Activated CD8-positive, alpha-beta memory T cell treated with anti-CD3 and anti-CD28 coated beads, Interleukin-2, amount 50 U/mL, for 4 hours (primary cell): ENCODE results near the gene MAPK14.
A peak's percentile ranks its signal among the peaks of the same experiment; 100 is the strongest.
"Not testable (repeated sequence)": the region's sequence is repeated elsewhere in the genome, so short reads cannot be mapped to it uniquely, and the experiment has no call there.

Experiments used
- DNase-seq: peaks from one replicate; pipeline ENCODE4 v3.0.0-alpha.2; 2020

Gene MAPK14

DNA sequence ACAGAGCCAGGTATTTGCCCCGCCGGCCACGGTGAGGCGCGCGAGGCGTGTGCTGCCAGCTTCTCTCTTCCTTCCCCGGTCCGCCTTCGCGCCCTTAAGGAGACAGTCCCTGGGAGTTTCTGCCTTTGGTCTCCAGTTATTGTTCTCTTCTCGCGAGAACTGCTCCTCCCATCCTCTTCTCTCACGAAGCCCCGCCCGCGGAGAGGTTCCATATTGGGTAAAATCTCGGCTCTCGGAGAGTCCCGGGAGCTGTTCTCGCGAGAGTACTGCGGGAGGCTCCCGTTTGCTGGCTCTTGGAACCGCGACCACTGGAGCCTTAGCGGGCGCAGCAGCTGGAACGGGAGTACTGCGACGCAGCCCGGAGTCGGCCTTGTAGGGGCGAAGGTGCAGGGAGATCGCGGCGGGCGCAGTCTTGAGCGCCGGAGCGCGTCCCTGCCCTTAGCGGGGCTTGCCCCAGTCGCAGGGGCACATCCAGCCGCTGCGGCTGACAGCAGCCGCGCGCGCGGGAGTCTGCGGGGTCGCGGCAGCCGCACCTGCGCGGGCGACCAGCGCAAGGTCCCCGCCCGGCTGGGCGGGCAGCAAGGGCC lies at the start of gene MAPK14:
Gene MAPK14 (plus strand): TSS at position 308 of the 587 bp plus-strand sequence. CDS start 350 bp downstream, outside the sequence.
- DNase-seq = peak; percentile 98

DNA sequence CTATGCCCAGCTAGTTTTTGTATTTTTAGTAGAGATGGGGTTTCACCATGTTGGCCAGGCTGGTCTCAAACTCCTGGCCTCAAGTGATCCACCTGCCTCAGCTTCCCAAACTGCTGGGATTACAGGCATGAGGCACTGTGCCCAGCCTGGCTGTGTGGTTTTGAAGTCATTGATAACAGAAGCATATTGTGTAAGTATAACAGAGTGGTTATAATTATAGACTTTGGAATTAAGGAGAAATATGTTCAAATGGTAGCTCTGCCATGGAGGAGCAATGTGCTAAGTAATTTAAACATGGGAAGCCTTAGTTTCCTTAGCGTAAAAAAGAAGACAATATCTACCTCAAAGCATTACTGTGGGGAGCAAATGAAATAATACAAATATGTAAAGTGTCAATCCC lies 47.5 kb upstream of the MAPK14 start:
- not testable (repeated sequence) for DNase-seq

DNA sequence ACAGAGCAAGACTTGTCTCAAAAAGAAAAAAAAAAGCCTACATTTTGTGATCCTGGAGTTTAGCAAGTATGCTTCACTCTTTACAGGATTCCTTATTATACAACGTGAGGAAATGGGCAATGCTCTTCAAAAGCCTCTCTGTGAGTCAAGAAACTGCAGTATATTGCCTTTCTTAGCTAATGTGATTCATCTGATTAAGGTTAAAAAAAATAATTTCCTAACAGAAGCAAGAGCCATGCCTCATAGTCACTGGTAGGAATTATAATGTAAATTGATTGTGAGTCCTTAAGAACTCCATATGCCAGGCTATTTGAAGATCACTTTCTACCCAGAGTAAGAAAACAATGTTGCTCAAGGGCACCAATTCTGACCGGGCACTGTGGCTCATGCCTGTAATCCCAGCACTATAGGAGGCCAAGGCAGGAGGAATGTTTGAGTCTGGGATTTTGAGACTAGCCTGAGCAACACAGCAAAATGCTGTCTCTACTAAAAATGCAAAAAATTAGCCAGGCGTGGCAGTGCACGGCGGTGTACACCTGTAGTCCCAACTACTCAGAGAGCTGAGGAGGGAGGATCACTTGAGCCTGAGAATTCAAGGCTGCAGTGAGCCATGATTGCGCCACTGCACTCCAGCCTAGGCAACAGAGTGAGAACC lies 46.5 kb upstream of the MAPK14 start:
- no peak for DNase-seq

DNA sequence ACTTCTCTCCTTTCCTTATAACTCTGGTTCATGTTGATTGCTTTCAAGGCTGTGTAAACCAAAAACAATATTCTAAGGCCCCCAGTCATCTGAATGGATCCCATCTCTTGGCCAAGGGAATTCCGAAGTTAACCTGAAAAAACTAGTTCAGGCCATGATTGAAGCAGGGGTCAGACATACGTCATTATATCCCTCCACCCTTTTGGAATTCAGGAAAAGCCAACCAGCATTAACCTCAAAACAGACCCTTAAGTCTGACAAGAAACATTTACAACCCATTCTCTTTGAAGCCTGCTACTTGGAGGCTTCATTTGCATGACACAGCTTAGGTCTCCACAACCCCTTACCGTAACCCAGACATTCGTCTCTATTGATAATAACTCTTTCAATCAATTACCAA lies 42.9 kb upstream of the MAPK14 start:
- DNase-seq = no peak

DNA sequence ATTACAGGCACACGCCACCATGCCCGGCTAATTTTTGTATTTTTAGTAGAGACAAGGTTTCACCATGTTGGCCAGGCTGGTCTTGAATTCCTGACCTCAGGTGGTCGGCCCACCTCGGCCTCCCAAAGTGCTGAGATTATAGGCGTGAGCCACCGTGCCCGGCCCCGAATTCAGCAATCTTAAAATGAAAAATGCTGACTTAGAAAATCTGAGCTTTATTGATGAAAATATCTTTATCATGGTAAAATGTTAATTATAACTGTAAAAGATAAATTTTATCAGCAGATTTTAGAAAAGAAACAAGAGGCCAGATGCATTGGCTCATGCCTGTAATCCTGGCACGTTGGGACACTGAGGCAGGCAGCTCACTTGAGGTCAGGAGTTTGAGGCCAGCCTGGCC lies 39.6 kb upstream of the MAPK14 start:
- not testable (repeated sequence) for DNase-seq

DNA sequence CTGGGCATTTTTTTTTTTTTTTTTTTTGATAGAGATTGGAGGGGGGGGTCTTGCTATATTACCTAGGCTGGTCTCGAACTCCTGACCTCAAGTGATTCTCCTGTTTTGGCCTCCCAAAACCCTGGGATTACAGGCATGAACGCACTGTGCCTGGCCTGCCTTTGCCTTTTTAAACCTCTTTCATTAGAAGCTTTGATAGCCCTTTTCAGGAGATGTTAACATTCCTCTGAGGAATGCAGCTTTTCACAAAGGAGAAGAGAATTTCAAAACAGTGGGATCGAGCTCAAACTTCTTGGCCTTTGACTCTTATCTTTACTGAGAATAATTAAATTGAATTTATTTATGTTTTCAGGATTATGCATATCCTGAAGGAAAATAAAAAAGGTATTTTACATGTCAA lies 34.5 kb upstream of the MAPK14 start:
- no peak for DNase-seq

DNA sequence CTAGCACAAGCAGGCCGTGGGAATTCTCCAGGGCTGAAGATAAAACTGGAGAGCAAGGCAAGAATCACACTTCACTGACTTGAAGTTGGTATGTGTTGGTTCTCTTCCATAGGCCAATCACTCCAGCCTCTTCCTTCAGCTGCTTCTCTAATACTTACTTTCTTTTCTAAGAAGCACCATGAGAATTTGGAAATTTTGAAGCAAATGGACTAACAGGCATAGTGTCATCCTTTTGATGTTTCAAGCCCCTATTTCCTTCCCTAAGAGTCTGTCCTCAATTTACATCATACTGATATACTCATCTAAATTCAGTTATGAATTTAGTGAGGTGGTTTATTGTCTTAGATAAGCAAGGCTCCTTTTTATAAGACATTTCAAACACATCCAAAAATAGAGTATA lies 27.2 kb upstream of the MAPK14 start:
- DNase-seq = no peak

DNA sequence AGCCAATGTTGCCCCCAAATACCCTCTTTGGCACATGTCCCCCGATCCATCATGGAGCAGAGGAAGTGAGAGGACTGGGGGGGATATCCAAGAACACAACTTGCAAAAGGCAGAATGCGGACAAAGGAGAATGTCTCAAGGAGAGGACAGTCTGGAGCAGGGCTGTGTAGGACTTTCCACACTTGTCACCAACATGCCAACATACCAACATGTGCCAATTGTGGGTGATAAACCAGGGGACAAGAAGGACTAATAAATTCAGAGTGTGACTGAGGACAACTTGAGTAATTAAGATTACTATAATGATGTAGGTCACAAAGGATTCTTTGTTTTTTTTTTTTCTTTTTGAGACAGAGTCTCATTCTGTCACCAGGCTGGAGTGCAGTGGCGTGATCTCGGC lies 11.9 kb upstream of the MAPK14 start:
- DNase-seq = no peak

DNA sequence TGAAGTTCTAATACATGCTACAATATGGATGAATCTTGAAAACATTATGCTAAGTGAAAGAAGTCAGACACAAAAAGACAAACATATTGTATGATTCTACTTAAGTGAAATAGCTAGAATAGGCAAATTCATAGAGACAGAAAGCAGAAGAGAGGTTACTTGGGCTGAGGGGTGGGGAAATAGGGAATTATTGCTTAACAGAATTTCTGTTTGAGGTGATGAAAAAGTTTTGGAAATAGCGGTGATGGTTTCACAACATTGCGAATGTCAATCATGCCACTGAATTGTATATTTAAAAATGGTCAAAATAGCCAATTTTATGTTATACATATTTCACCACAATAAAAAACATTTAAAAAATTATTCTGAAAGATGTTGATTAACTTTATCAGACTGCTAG lies 9.3 kb upstream of the MAPK14 start:
- no peak for DNase-seq

DNA sequence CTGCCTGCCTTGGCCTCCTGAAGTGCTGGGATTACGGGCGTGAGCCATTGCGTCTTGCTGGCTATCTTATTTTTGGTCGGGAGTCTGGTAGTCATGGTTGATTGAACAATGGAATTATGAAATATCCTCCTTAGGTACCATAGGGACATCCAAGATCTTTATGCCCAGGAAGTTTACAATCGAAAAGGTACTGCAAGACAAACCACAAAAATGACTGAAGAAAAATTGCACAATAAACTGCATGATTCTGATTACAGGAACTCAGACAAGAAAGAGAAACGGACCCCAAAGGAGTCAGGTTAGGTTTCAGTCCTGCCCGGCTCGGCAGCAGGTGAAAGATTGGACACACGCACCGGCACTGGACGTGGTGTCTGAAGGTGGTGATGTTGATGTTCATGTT lies 8.4 kb upstream of the MAPK14 start:
- no peak for DNase-seq

DNA sequence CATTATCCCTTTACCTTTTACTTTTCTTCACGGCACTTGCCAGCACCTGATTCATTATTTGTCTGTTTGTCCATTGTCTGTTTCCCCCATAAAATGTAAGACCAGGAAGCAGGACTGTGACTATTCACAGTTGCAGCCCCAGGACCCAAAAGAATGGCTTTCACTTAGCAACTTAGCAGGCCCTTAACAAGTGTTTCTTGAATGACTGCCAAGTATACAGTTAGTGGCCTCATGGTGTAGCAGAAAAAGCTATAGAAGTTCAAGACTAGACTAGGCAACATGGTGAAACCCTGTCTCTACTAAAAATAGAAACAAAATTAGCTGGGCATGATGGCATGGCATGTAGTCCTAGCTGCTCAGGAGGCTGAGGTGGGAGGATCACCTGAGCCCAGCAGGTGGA lies 7.5 kb upstream of the MAPK14 start:
- DNase-seq = no peak

DNA sequence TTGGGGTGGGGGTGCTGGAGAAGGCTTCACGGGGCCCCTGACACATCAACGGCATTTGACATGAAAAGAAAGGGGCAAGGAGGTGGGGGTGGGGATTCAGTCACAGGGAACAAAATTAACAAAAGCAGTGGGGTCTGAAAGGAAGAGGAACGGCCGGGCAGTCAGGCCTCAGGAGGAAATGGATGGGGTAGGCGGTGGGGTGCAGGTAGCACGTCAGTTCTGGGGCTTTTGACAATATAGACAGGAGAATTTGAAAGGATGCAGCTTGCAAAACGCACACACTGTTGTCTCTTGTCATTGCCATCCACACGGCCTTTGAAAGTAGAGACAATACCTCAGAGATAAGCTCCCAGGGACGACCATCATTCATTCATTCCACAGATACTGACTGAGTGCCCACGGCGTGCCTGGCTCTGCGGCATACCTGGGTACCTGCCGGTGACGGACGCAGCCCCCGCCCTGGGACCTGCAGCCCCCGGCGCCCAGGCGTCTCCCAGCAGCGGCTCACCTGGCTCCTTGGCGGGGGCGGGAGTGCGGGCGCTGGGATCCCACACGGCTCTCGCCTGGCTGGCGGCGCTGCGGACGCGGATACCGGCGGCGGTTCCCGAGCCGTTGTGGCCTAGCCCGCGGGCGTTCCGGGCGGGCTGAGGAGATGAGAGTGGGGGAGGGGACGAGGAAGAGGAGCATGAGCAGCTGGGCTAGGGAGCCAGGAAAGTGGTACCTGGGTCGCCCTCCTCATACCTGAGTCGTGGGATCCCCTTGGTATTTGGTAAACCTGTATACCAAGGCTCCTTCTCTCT lies 3.4 kb upstream of the MAPK14 start, which contains the start of gene SLC26A8:
Gene SLC26A8 (minus strand): TSS at position 646 of the 800 bp plus-strand sequence. CDS start 4,934 bp downstream, outside the sequence.
- DNase-seq = no peak

DNA sequence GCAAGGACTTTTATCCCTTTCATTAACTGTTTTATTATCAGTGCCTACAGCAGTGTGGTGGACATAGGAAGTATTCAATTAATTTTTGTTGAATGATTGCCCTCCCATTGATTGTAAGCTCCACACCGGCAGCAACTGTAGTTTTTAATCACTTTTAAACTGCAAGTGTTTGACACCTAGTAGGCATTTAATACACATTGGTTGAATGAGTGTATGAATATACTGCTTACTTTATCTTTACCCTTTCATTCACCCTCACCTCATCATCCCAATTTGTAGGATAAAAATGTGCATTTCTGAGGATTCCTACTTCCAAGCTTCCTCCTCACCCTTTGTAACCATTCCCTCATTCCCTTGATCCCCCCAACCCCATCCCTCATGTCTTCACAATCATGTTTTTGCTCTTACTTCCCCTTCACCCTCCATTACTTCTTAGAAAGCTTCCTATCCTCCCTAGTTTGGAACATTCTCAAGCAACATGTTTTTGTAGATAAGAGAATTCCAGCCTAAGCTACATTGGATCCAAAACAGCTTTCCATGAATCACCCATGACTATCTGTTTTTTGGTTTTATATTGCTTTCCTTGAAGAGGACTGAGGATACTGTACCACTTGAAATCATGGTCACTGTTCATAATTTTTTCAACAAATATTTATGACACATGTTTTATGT lies 2.2 kb upstream of the MAPK14 start:
- no peak for DNase-seq

DNA sequence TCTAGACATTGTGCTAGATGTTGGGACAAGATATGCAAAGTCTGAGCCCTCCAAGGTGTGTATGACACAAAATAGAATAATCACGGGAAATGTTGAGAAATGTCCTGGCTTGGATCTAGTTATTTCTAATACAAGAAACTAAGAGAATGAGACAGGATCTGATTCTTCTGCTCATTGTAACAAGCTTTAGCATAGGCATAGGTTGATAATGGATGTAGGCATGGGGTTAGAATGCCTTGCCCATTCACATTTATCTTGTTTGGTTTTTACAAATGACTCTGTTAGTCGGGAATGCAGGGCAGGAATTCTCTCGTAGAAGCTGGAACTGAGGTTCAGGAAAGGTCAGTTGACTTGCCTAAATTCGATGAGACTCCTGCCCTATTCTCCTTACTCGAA lies 1.7 kb upstream of the MAPK14 start:
- DNase-seq = no peak

DNA sequence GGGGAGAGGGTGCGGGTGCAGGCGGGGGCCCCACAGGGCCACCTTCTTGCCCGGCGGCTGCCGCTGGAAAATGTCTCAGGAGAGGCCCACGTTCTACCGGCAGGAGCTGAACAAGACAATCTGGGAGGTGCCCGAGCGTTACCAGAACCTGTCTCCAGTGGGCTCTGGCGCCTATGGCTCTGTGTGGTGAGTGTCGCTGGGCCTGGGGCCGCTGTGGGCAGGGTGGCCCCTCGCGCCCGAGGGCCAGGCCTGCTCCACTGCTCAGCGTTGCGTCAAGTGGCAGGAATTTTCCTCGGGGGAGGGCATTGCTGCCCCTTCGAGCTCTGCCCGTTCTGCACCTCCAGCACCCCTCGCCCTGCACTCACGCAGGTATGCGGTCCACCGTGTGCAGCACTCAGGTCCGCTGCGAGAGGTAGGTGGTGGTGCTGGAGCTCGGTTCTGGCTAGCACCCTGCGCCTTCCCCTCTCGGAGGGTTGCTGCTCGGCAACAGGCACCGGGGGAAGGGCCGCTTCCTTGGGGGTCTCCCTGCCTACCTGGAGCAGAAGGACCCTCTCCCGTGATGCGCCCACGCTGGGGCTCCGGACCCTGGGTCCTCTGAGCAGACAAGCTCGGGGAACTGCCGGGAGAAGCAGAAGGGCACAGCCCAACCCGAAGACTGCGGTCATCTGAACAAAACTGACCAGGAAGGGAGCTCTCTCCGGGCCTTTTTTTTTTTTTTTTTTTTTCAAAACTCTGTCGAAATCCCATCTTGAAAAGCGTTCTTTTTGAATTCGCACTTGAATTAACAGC lies 674 bp downstream of the MAPK14 start:
- DNase-seq = peak; percentile 39

DNA sequence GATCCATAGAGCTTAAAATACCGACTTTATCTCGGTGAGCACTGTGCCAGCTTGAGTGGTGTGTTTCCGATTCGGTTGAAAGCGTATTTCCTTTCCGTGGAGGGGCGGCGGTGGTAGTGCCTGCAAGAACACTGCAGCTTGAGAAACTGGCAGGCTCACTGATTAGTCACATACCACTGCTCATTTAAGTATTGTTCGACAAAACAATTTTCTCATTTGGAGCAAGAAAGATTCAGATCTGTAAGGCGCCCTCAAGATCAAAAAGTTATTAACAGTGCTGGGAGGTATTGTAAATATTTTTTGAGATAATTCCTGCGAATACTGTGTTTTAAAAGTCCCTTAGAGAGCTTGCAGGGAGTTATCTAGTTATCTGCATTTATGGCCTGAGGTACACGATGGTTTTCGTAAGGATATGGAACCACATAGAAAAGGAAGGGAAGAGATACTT lies 1.3 kb downstream of the MAPK14 start:
- peak; percentile 77 for DNase-seq

DNA sequence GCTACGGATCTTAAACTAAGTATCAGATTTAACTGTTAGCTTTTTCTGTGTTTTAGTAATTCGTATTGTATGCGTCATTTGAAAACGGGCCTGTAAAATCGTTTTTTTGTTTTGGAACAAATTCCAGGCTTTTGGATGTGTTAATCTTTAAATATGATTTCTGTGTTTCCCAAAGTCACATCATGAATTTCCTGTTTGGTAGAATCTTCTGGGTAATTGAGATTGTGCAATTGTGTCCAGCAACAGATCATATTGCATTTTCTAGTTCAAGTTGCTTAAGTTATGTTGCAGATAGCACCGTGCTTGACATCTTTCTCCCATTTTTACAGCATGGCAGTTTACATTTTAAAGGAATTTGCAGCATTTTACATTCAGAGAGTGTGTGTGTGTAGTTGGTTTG lies 1.9 kb downstream of the MAPK14 start:
- DNase-seq = no peak

DNA sequence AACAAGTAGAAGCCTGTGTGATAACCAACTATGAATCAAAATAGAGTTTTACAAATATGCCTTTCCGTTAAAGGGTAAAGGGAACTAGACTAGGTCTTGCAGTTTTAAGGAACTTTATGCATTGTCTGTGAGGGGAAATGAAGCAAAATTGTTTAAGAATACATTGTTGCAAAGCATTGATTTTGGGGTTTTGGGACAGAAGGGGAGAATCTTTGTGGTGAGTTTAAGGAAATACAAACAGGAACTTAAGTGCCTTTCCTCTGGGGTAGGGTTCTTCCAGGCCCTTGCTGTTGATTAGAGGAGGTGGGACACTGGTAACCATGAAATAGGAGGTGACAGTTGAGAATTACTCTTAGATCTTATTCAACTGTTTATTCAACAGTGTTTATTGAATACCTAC lies 4.7 kb downstream of the MAPK14 start:
- no peak for DNase-seq

DNA sequence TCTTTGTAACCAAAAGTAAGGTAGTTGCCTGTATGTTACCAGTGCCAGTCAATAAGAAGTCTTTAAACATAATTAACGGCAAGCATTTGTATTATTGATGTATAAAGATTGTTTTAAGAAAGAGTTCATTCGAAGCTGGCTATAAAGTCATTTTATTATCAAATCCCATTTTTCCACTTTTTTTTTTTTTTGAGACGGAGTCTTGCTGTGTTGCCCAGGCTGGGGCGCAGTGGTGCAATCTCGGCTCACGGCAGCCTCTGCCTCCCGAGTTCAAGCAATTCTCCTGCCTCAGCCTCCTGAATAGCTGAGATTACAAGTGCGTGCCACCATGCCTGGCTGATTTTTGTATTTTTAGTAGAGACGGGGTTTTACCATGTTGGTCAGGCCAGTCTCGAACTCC lies 5.5 kb downstream of the MAPK14 start:
- not testable (repeated sequence) for DNase-seq

DNA sequence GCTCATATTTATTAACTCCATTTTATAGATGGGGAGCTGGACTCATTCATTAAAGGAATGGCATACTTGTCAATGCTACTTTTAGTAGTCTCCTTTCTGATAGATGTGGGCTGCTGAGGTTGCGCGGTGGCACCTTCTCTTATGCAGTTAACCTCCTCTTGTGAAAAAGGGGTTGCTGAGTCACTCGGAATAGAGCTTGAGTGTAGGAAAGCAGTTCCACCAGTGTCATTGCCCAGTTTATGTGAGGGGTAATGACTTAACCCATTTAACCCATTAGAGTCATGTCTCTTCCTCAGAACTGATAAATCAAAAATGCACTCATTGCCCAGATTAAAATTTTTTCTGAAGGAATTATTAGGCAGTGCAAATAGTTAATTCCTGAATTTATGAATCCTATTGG lies 6.3 kb downstream of the MAPK14 start:
- DNase-seq = peak; percentile 53

DNA sequence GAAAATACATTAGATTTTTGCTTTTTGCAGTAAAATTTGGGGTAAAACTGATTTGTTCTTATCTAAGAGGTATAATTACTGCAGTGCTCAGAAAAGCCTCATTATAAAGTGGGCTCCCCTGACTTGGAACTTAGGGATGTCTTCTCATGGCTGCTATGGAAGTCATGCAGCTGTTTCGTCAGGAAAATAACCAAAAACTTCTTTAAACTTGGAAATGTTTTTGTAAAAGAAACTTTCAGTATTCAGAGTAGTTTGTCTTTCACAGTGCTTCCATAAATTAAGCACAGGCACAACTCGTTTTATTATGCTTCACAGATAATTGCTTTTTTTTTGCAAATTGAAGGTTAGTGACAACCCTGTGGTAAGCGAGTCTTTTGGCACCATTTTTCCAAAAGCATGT lies 6.8 kb downstream of the MAPK14 start:
- no peak for DNase-seq

DNA sequence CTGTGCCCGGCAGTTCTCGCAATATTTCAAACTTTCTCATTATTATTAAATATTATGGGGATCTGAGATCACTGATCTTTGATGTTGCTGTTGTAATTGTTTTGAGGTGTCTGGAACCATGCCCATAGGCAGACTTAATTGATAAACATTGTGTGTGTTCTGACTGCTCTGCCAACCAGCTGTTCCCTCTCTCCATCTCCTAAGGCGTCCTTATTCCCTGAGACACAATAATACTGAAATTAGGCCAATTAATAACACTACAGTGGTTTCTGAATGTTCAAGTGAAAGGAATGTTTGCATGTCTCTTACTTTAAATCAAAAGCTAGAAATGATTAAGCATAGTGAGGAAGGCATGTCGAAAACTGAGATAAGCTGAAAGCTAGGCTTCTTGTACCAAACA lies 7.6 kb downstream of the MAPK14 start:
- no peak for DNase-seq
